BLaER1 treated with 17β-estradiol and CSF1 and Interleukin-3, amounts not matched to agents 10 nM and 100 nM (cell line): ENCODE data around the gene KCNQ2.

Source experiments
- H3K27ac ChIP-seq, 11 experiments: shearing (Covaris generic); formaldehyde crosslinking; 2 replicates each; pipeline ENCODE4 v1.8.1; 2022
- H3K27me3 ChIP-seq, 11 experiments: shearing (Covaris generic); formaldehyde crosslinking; 2 replicates each; pipeline ENCODE4 v1.8.1; 2022
- H3K36me3 ChIP-seq, 11 experiments: shearing (Covaris generic); formaldehyde crosslinking; 2 replicates each; pipeline ENCODE4 v1.8.1; 2022
- H3K4me1 ChIP-seq, 10 experiments: shearing (Covaris generic); formaldehyde crosslinking; 2 replicates each; pipeline ENCODE4 v1.8.1; 2022
- H3K4me2 ChIP-seq, 11 experiments: shearing (Covaris generic); formaldehyde crosslinking; 2 replicates each; pipeline ENCODE4 v1.8.1; 2022
- H3K4me3 ChIP-seq, 10 experiments: shearing (Covaris generic); formaldehyde crosslinking; 2 replicates each; pipeline ENCODE4 v1.8.1; 2022
- H3K9ac ChIP-seq, 11 experiments: shearing (Covaris generic); formaldehyde crosslinking; 2 replicates each; pipeline ENCODE4 v1.8.1; 2022
- H3K9me3 ChIP-seq, 11 experiments: shearing (Covaris generic); formaldehyde crosslinking; replicated peaks in 1 of 11; 2 replicates each; pipeline ENCODE4 v1.8.1; 2022
- H4K20me1 ChIP-seq, 11 experiments: shearing (Covaris generic); formaldehyde crosslinking; 2 replicates each; pipeline ENCODE4 v1.8.1; 2022
- Cebpa-rat ChIP-seq, 11 experiments: shearing (Covaris generic); IDR thresholded peaks; 2 replicates each; pipeline ENCODE4 v1.8.1; 2022

Gene KCNQ2

GRCh38 chr20:63394069-63394919 lies 78.2 kb downstream of the KCNQ2 start:
- Histone ChIP-seq H4K20me1 (peaks cover 0 to 47% (median 0%) of the 10 kb centered on the region in 11 experiments; a peak in 6 of 22 replicates), H3K4me3 (no peak overlapping the region), H3K9ac (no peak overlapping the region), H3K9me3 (peaks cover 0 to 14% (median 0%) of the 10 kb centered on the region in 11 experiments; a peak in 4 of 22 replicates), H3K27ac (no peak overlapping the region), H3K27me3 (peaks cover 21 to 69% (median 42%) of the 10 kb centered on the region in 11 experiments), H3K4me2 (no peak overlapping the region), H3K4me1 (no peaks in the 10 kb centered on the region), H3K36me3 (no peaks in the 10 kb centered on the region)
- no peak for TF ChIP-seq Cebpa-rat (IDR thresholded peaks at IDR 0.05)

- no peak overlapping the region for H3K4me3 ChIP-seq
- no peaks in the 10 kb centered on the region for H3K4me1 ChIP-seq
- peaks cover 0 to 14% (median 0%) of the 10 kb centered on the region in 11 experiments; a peak in 4 of 22 replicates for H3K9me3 ChIP-seq
- no peak overlapping the region for H3K9ac ChIP-seq
- no peak overlapping the region for H3K27ac ChIP-seq
- no peak overlapping the region for H3K4me2 ChIP-seq
- H3K36me3 ChIP-seq = no peaks in the 10 kb centered on the region
- H4K20me1 ChIP-seq = peaks cover 0 to 42% (median 0%) of the 10 kb centered on the region in 11 experiments; a peak in 6 of 22 replicates
- H3K27me3 ChIP-seq = peaks cover 21 to 64% (median 42%) of the 10 kb centered on the region in 11 experiments
- no peak for TF ChIP-seq Cebpa-rat (IDR thresholded peaks at IDR 0.05)
These were observed 78.9 kb downstream of the KCNQ2 start for GRCh38 chr20:63393566-63393965.

GRCh38 chr20:63392465-63393365 lies 79.7 kb downstream of the KCNQ2 start:
- Histone ChIP-seq H3K4me2 (no peak overlapping the region), H3K4me3 (no peak overlapping the region), H3K9ac (no peak overlapping the region), H3K4me1 (no peaks in the 10 kb centered on the region), H3K9me3 (peaks cover 0 to 14% (median 3%) of the 10 kb centered on the region in 11 experiments; a peak in 11 of 22 replicates), H3K36me3 (no peaks in the 10 kb centered on the region), H3K27me3 (peaks cover 21 to 56% (median 42%) of the 10 kb centered on the region in 11 experiments), H3K27ac (no peak overlapping the region), H4K20me1 (peaks cover 0 to 38% (median 0%) of the 10 kb centered on the region in 11 experiments; a peak in 6 of 22 replicates)
- TF ChIP-seq Cebpa-rat (IDR thresholded peaks at IDR 0.05) = no peak

GRCh38 chr20:63387917-63388316 lies 84.5 kb downstream of the KCNQ2 start:
- peaks cover 33 to 44% (median 38%) of the 10 kb centered on the region in 11 experiments for H3K9me3 ChIP-seq
- H4K20me1 ChIP-seq = no peaks in the 10 kb centered on the region; a peak in 1 of 22 replicates
- no peaks in the 10 kb centered on the region for H3K36me3 ChIP-seq
- H3K27ac ChIP-seq = no peak overlapping the region
- H3K4me3 ChIP-seq = no peak overlapping the region
- H3K4me2 ChIP-seq = no peak overlapping the region
- no peak overlapping the region for H3K9ac ChIP-seq
- H3K27me3 ChIP-seq = peaks cover 0 to 14% (median 3%) of the 10 kb centered on the region in 11 experiments; a peak in 6 of 22 replicates
- H3K4me1 ChIP-seq = no peaks in the 10 kb centered on the region
- no peak for TF ChIP-seq Cebpa-rat (IDR thresholded peaks at IDR 0.05)

- Histone ChIP-seq H3K9ac (no peak overlapping the region), H3K4me3 (no peak overlapping the region), H4K20me1 (no peaks in the 10 kb centered on the region; a peak in 1 of 22 replicates), H3K4me1 (no peaks in the 10 kb centered on the region), H3K4me2 (no peak overlapping the region), H3K27me3 (peaks cover 0 to 13% (median 3%) of the 10 kb centered on the region in 11 experiments; a peak in 6 of 22 replicates), H3K27ac (no peak overlapping the region), H3K36me3 (no peaks in the 10 kb centered on the region), H3K9me3 (peaks cover 33 to 44% (median 38%) of the 10 kb centered on the region in 11 experiments)
- no peak for TF ChIP-seq Cebpa-rat (IDR thresholded peaks at IDR 0.05)
These were observed 85.1 kb downstream of the KCNQ2 start for GRCh38 chr20:63387393-63387792.

- no peak overlapping the region for H3K27ac ChIP-seq
- peaks cover 0 to 6% (median 0%) of the 10 kb centered on the region in 11 experiments; a peak in 5 of 22 replicates for H4K20me1 ChIP-seq
- H3K9me3 ChIP-seq = peaks cover 33 to 44% (median 38%) of the 10 kb centered on the region in 11 experiments
- H3K27me3 ChIP-seq = peaks cover 0 to 13% (median 1%) of the 10 kb centered on the region in 11 experiments; a peak in 6 of 22 replicates
- no peaks in the 10 kb centered on the region; a peak in 1 of 20 replicates for H3K4me1 ChIP-seq
- TF ChIP-seq Cebpa-rat (IDR thresholded peaks at IDR 0.05) = no peak
- no peaks in the 10 kb centered on the region for H3K36me3 ChIP-seq
- no peak overlapping the region for H3K9ac ChIP-seq
- H3K4me2 ChIP-seq = no peak overlapping the region
- no peak overlapping the region for H3K4me3 ChIP-seq
These were observed 86.0 kb downstream of the KCNQ2 start for GRCh38 chr20:63386491-63386890.

- no peak overlapping the region for H3K4me3 ChIP-seq
- H4K20me1 ChIP-seq = peaks cover 0 to 10% (median 0%) of the 10 kb centered on the region in 11 experiments; a peak in 4 of 22 replicates
- H3K4me2 ChIP-seq = no peak overlapping the region
- H3K9me3 ChIP-seq = peaks cover 33 to 43% (median 38%) of the 10 kb centered on the region in 11 experiments
- H3K36me3 ChIP-seq = no peaks in the 10 kb centered on the region
- no peak for TF ChIP-seq Cebpa-rat (IDR thresholded peaks at IDR 0.05)
- H3K27ac ChIP-seq = no peak overlapping the region
- H3K27me3 ChIP-seq = peaks cover 0 to 17% (median 6%) of the 10 kb centered on the region in 11 experiments; a peak in 7 of 22 replicates
- H3K4me1 ChIP-seq = no peaks in the 10 kb centered on the region; a peak in 1 of 20 replicates
- no peak overlapping the region for H3K9ac ChIP-seq
These were observed 86.6 kb downstream of the KCNQ2 start for GRCh38 chr20:63385819-63386218.

- Histone ChIP-seq H4K20me1 (peaks cover 0 to 10% (median 0%) of the 10 kb centered on the region in 11 experiments; a peak in 4 of 22 replicates), H3K9ac (no peak overlapping the region), H3K4me3 (no peak overlapping the region), H3K27me3 (peaks cover 0 to 19% (median 6%) of the 10 kb centered on the region in 11 experiments; a peak in 7 of 22 replicates), H3K4me2 (no peak overlapping the region), H3K27ac (no peak overlapping the region), H3K36me3 (no peaks in the 10 kb centered on the region), H3K9me3 (peaks cover 38 to 50% (median 44%) of the 10 kb centered on the region in 11 experiments), H3K4me1 (no peaks in the 10 kb centered on the region; a peak in 1 of 20 replicates)
- TF ChIP-seq Cebpa-rat (IDR thresholded peaks at IDR 0.05) = no peak
These were observed 88.1 kb downstream of the KCNQ2 start for GRCh38 chr20:63384336-63384735.
